Activated naive CD4-positive, alpha-beta T cell treated with anti-CD3 and anti-CD28 coated beads for 36 hours (primary cell): ENCODE data around the gene CAPN8. TPM values are rescaled to one million over a fixed set of nuclear protein-coding genes. Genes with fewer than 3 reads are reported as not detected.

Source experiments
- CTCF ChIA-PET: fragments of 350-600 bp; sonication (Branson Sonifier 250); formaldehyde crosslinking; loops from one replicate; lab custom pipeline; 2021; ENCODE audit warnings: antibody characterized with exemption; lab: Charles Lee
- DNase-seq: peaks from one replicate; pipeline ENCODE4 v3.0.0-alpha.2; 2020
- H3K27ac Mint-ChIP-seq: one replicate; pipeline ENCODE4 v1.8.0; 2021; ENCODE audit warnings: mild to moderate bottlenecking, mixed read lengths
- H3K27me3 Mint-ChIP-seq: one replicate; pipeline ENCODE4 v1.8.0; 2021; ENCODE audit warnings: low read depth, mixed read lengths
- H3K36me3 Mint-ChIP-seq: one replicate; pipeline ENCODE4 v1.8.0; 2021; ENCODE audit warnings: low read depth, mixed read lengths
- H3K4me1 Mint-ChIP-seq: one replicate; pipeline ENCODE4 v1.8.0; 2021; ENCODE audit warnings: low read depth, mixed read lengths
- H3K4me3 Mint-ChIP-seq: one replicate; pipeline ENCODE4 v1.8.0; 2021; ENCODE audit warnings: mild to moderate bottlenecking, moderate library complexity, mixed read lengths
- H3K9me3 Mint-ChIP-seq: one replicate; pipeline ENCODE4 v1.8.0; 2021; ENCODE audit warnings: mixed read lengths
- intact Hi-C: fragments of 100-400 bp; cut with micrococcal nuclease; formaldehyde crosslinking; loops from one replicate; pipeline ENCODE4 v1.15.1; 2023
- total RNA-seq, 2 experiments: library from RNA; stranded (reverse); gene quantifications; one replicate each; pipeline ENCODE4 v1.2.3, GENCODE V29; 2021

Gene CAPN8
- total RNA-seq, 2 experiments from 2014 or later: not detected

DNA sequence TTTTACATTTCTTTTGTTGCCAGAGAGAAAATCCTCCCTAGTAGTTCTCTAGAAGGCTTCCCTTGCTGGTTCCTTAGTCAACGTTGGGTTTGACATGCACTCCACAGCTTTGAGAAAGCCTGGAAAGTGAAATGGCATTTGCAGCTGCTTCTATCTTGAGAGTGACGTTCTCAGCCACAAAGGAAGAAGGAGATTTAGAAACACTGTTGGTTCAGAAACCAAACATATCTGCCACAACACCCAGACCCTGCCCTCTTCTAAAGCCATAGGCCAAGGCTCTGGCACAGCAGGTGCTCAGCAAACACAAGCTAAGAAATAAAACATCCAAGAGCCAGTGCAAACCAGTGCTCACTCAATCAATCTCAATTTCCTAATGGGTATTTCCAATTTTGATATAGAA lies 150.9 kb downstream of the CAPN8 start:
- no peak for DNase-seq
- Mint-ChIP-seq H3K4me3 (no peak overlapping the region), H3K27ac (peak overlapping the region; percentile 74), H3K4me1 (peaks cover 34% of the 10 kb centered on the region), H3K36me3 (no peaks in the 10 kb centered on the region), H3K9me3 (peaks cover 9% of the 10 kb centered on the region), H3K27me3 (no peaks in the 10 kb centered on the region)
- CTCF ChIA-PET: interaction anchor here (1.2 to 1.9 kb wide), 3 partner anchors 114 to 391 kb away, joined by 3 to 7 read pairs (median 4); no protein-coding TSS in a partner anchor
- intact Hi-C loops: loop anchor here (1.0 to 5.0 kb wide), 2 partner anchors 12 to 112 kb away; no protein-coding TSS in a partner anchor

DNA sequence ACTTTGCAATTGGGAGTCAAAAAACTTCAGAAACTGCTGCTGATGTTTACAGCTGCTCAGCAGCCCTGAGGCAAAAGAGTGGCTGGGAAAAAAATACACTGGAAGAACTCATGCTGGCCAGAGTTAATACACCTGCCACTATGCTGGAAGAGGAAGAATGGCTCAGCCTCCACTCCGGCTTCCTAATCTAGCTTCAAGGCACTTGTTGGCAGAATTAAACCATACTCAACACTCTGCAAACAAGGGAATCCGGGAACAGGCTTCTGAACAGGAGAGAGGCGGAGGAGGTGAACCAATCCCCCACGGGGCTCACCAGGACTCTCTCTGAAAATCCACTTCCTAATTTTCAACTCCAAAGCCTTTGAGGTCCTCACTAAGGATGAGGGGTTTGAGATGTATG lies 152.2 kb downstream of the CAPN8 start:
- H3K4me3 Mint-ChIP-seq: no peak overlapping the region
- no peak for DNase-seq
- peaks cover 9% of the 10 kb centered on the region for H3K9me3 Mint-ChIP-seq
- no peaks in the 10 kb centered on the region for H3K27me3 Mint-ChIP-seq
- no peaks in the 10 kb centered on the region for H3K36me3 Mint-ChIP-seq
- intact Hi-C loops: no loop called here
- CTCF ChIA-PET: interaction anchor here (0.6 to 1.1 kb wide), 2 partner anchors 26 to 115 kb away, joined by 4 to 5 read pairs; no protein-coding TSS in a partner anchor
- no peak overlapping the region for H3K27ac Mint-ChIP-seq
- H3K4me1 Mint-ChIP-seq: peaks cover 34% of the 10 kb centered on the region

DNA sequence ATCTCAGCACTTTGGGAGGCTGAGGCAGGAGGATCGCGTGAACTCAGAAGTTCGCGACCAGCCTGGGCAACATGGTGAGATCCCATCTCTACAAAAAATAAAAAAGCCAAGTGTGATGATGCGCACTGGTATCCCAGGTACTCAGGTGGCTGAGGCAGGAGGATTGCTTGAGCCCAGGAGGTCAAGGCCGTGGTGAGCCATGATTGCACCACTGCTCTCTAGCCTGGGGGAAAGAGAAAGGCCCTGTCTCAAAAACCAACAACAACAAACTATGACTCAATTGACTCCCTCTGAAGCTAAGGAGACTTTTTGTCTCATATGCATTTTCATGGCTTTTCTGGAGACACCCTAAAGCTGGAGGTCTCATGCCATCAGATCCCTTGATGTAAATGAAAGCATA lies 153.4 kb downstream of the CAPN8 start:
- peaks cover 34% of the 10 kb centered on the region for H3K4me1 Mint-ChIP-seq
- DNase-seq: no peak
- H3K27ac Mint-ChIP-seq: no peak overlapping the region
- no peaks in the 10 kb centered on the region for H3K27me3 Mint-ChIP-seq
- intact Hi-C loops: no loop called here
- CTCF ChIA-PET: interaction anchor here (0.7 to 0.9 kb wide), 2 partner anchors 15 to 114 kb away, joined by 3 read pairs; no protein-coding TSS in a partner anchor
- peaks cover 9% of the 10 kb centered on the region for H3K9me3 Mint-ChIP-seq
- no peaks in the 10 kb centered on the region for H3K36me3 Mint-ChIP-seq
- no peak overlapping the region for H3K4me3 Mint-ChIP-seq

DNA sequence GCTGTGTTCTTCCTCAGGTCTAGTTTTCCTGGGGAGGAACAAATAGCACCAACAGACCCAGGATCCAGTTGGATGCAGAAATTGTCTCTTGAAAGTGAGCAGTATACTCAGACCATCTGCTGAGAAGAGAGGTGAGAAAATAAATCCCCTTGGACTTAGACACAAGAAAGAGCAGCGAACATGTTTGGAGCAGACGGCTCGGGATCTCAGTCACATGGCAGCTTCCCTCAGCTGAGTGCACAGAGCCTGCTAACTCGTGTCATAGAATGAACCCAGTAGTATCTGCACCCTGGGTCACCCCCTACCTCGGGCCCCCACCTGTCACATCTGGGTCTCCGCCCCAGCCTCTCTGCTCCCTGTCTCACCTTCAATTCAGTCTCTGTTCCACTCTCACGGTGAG lies 156.7 kb downstream of the CAPN8 start:
- peaks cover 5% of the 10 kb centered on the region for H3K4me1 Mint-ChIP-seq
- no peak for DNase-seq
- no peak overlapping the region for H3K4me3 Mint-ChIP-seq
- no peaks in the 10 kb centered on the region for H3K36me3 Mint-ChIP-seq
- CTCF ChIA-PET: no interaction called here
- intact Hi-C loops: no loop called here
- H3K27ac Mint-ChIP-seq: no peak overlapping the region
- H3K9me3 Mint-ChIP-seq: peaks cover 9% of the 10 kb centered on the region
- no peaks in the 10 kb centered on the region for H3K27me3 Mint-ChIP-seq

DNA sequence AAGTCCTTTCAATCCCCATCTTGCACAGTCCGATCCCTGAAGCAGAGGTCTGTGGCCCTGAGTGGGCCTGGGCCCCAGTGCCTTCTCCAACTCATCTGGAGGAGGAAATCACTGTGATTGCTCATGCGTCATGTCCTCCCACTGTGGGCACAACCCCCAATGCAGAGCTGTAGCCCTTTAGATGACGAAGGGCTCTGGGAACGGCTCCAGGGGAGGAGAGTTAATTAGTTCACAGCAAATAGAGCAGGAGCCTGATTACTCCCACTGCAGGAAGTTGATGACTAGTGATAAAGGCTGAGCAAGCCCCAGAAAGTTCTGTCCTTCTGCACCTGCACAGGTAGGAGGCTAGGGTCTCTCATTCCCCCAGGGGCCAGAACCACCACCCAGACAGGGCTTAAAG lies 160.8 kb downstream of the CAPN8 start:
- no peaks in the 10 kb centered on the region for H3K36me3 Mint-ChIP-seq
- no peak for DNase-seq
- intact Hi-C loops: no loop called here
- no peaks in the 10 kb centered on the region for H3K9me3 Mint-ChIP-seq
- no peak overlapping the region for H3K27ac Mint-ChIP-seq
- CTCF ChIA-PET: no interaction called here
- H3K4me3 Mint-ChIP-seq: no peak overlapping the region
- no peaks in the 10 kb centered on the region for H3K4me1 Mint-ChIP-seq
- H3K27me3 Mint-ChIP-seq: no peaks in the 10 kb centered on the region

DNA sequence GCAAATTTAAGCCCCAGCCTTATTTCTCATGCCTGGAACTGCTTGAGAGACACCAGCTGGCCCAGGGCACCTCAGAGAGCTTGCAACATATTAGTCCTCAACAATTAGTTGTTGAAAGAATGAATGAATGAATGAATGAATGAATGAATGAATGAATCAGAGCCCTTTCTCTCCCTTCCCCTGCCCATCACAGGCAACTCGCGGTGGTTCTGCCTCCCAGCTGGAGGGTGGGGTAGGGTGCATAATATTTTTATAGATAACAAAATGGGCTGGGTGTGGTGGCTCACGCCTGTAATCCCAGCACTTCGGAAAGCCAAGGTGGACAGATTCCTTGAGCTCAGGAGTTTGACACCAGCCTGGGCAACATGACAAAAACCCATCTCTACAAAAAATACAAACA lies 162.2 kb downstream of the CAPN8 start:
- Mint-ChIP-seq H3K27me3 (no peaks in the 10 kb centered on the region), H3K4me3 (no peak overlapping the region), H3K4me1 (no peaks in the 10 kb centered on the region), H3K36me3 (no peaks in the 10 kb centered on the region), H3K27ac (no peak overlapping the region), H3K9me3 (no peaks in the 10 kb centered on the region)
- DNase-seq: no peak
- CTCF ChIA-PET: no interaction called here
- intact Hi-C loops: no loop called here

DNA sequence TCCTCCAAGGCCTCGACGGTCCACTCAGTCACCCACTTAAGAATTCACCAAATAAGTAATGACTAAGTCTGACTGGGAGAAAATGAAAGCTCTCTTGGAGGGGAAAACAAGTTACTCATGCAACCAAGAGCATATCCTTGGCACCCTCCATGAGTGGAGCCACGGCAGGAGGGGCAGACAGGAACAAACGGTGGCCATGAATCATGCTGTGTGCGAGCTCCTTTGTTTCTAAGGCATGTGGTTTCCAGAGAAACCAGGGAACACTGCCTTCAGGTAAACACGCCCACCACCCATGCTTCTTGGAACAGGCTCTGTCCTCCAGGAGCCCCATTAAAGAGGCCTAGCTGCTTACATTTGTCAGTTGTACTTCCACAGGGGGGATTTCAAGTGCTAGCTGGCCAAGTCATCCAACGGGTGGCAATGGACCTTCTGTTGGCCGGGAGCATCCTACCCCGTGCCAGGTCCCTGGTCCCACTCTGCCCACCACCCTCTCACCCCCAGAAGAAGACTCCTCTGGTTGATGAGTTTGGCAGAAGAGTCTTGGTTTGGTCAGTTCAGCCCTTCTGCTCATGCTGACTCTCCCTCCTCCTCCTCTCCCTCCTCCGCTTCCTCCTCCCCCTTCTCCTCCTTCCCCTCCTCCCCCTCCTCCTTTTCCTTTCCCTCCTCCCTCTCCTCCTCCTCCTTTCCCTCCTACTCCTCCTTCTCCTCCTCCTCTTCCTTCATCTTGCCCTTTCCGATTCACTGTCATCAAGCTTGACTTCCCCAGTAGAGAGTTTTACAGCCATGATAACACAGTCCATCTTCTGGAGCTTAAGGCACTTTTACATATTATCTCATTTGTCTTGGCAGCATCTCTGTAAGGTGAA lies 164.7 kb downstream of the CAPN8 start:
- no peaks in the 10 kb centered on the region for H3K36me3 Mint-ChIP-seq
- no peaks in the 10 kb centered on the region for H3K9me3 Mint-ChIP-seq
- no peaks in the 10 kb centered on the region for H3K4me1 Mint-ChIP-seq
- no peak overlapping the region for H3K4me3 Mint-ChIP-seq
- CTCF ChIA-PET: interaction anchor here (0.6 to 0.7 kb wide), 4 partner anchors 43 to 326 kb away, joined by 3 to 4 read pairs (median 3); no protein-coding TSS in a partner anchor
- H3K27ac Mint-ChIP-seq: no peak overlapping the region
- H3K27me3 Mint-ChIP-seq: no peaks in the 10 kb centered on the region
- DNase-seq: peak; percentile 45
- intact Hi-C loops: no loop called here

DNA sequence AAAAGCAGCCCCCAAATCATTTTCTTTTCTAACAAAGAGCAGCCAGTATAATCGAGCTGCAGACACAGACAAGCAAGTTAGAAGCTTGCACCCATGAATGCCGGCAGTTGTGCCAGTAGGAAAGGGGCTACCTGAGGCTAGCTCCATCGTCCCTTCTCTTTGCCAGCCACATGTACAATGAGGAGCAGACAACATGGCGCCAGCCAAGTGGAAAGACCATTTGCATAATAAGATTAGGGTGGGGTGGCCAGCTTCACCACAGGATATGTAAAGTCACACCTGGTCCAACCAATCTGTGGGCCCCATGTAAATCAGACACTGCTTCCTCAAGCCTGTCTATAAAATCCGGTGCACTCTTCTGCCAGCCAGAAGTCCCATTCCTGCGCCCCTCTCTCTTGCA lies 168.6 kb downstream of the CAPN8 start:
- CTCF ChIA-PET: no interaction called here
- intact Hi-C loops: no loop called here
- Mint-ChIP-seq H3K27me3 (no peaks in the 10 kb centered on the region), H3K9me3 (no peaks in the 10 kb centered on the region), H3K36me3 (no peaks in the 10 kb centered on the region), H3K27ac (no peak overlapping the region), H3K4me1 (no peaks in the 10 kb centered on the region), H3K4me3 (no peak overlapping the region)
- DNase-seq: no peak

DNA sequence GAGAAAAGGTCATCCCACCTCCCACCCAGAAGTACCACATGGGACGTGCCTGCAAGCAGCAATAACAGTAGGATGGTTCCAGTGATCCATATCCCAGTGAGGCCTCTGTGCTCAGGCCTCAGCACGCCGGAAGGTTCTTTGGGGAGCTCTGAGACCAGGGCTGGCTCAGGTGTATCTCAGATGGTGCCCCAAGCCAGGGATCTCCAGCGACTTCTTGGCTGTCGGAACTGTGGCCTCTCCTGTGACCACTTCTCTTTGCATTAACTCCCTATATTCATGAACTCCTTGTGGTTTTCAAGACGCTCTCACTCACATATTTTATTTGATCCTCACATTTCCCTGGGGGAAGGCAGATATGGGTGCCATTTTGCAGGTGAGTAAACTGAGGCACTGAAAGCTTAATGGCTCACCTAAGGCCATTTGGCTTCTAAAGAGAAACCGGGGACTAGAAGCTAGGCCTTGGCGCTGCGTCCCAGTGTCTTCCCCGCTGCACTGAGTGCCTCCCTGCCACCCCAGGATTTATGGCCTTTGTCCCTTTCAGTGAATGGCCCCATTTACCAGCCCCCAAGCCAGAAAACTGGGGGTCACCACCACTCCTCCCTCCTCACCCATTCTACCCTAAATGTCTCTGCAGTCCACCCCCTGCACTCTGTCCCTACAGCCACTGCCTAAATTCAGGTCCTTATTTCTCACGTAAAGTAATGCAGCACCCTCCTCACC lies 170.4 kb downstream of the CAPN8 start:
- no peaks in the 10 kb centered on the region for H3K36me3 Mint-ChIP-seq
- intact Hi-C loops: no loop called here
- H3K4me3 Mint-ChIP-seq: no peak overlapping the region
- no peak overlapping the region for H3K27ac Mint-ChIP-seq
- H3K4me1 Mint-ChIP-seq: no peaks in the 10 kb centered on the region
- no peaks in the 10 kb centered on the region for H3K9me3 Mint-ChIP-seq
- H3K27me3 Mint-ChIP-seq: no peaks in the 10 kb centered on the region
- CTCF ChIA-PET: no interaction called here
- no peak for DNase-seq

DNA sequence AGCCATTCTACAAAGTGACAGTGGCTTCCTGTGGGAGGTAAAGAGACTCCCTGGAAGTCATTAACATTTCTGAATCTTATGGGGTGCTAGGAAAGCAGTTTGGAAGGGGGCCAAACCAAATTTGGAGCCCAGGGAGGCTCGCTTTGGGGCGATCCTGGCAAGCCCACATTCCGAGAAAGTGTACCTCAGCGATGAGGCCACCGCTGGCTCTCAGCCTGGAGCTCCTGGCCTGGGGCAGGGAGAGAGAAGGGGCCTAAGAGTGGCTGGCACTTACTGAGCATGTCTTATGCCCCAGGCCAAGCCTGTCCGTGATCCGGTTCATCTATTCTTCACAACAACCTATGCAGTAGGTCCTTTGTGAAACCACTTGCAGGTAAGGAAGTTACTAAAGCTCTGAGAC lies 173.5 kb downstream of the CAPN8 start:
- no peaks in the 10 kb centered on the region for H3K36me3 Mint-ChIP-seq
- intact Hi-C loops: no loop called here
- no peak for DNase-seq
- H3K4me1 Mint-ChIP-seq: no peaks in the 10 kb centered on the region
- no peaks in the 10 kb centered on the region for H3K9me3 Mint-ChIP-seq
- no peak overlapping the region for H3K27ac Mint-ChIP-seq
- CTCF ChIA-PET: no interaction called here
- no peaks in the 10 kb centered on the region for H3K27me3 Mint-ChIP-seq
- no peak overlapping the region for H3K4me3 Mint-ChIP-seq
